ENCODE data around the gene CDK5R1. TPM values are rescaled to one million over a fixed set of nuclear protein-coding genes. Genes with fewer than 3 reads are reported as not detected.
"Not testable (repeated sequence)": the region's sequence is repeated elsewhere in the genome, so short reads cannot be mapped to it uniquely, and the experiment has no call there.

CDK5R1 gene
- total and polyA plus RNA-seq, 2 donors (not counting 1 experiment from before 2014, with no cell fraction given): 0.33 to 0.56 TPM

DNA sequence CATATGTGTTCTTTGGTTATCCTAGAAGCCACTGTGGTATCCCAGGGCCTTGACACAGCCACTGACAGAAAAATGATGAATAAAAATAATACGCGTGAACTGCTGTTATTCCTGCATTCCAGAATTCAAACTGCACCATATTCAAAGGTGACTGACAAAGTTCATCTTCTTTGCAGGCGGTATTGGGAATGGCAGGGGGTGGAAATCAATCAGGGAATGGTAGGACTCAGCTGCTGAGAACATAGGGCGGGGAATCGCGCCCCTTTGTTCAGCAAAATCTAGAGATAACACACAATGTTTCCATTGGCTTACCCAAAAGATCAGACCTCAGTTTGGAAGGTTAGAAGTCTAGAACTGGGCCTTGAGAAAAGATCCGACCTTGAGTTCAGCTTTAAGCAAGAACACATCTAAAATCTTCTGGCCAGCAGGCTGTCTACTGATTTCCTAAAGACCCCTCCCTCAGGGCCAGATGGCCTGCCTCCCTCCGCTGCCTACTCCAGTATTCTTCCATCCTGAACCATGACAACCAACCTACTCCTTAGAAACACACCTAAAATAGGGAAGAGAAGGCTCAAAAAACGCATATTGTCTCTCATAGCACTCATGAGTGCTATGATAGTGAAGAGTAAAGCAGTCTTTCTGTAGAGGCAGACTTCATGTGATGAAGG lies 34.1 kb downstream of the CDK5R1 start:
- no peak overlapping the region for H3K9ac ChIP-seq (ENCODE audit: insufficient read depth, low read length)
- no peaks in the 10 kb centered on the region for H3K36me3 ChIP-seq (ENCODE audit: control insufficient read depth, insufficient read depth, low read length)
- DNase-seq (ENCODE audit: low read depth in 2 of 2): no peak
- peaks cover 8% of the 10 kb centered on the region for H3K4me1 ChIP-seq (ENCODE audit: control insufficient read depth, extremely low read depth, insufficient read depth, low read length)
- TF ChIP-seq EZH2 (IDR thresholded peaks at IDR 0.05; ENCODE audit: low read length, missing control alignments) (no peak), CTCF (conservative IDR thresholded peaks at IDR 0.05 in 1 of 2, IDR thresholded peaks at IDR 0.05 in 1 of 2; ENCODE audit: low read depth in 1 of 2, low read length in 2 of 2) (no peak)
- H3K27ac ChIP-seq (ENCODE audit: insufficient read depth, low read length): no peak overlapping the region
- no peak overlapping the region for H2AFZ ChIP-seq (ENCODE audit: low read length)
- no peak overlapping the region for H3K4me3 ChIP-seq (replicated peaks in 1 of 4; ENCODE audit: control extremely low read depth in 1 of 4, insufficient read depth in 1 of 4, low read depth in 3 of 4, low read length in 4 of 4)
- no peaks in the 10 kb centered on the region for H3K9me3 ChIP-seq (ENCODE audit: control insufficient read depth, insufficient read depth, low read depth, low read length)
- H3K27me3 ChIP-seq (ENCODE audit: control insufficient read depth, insufficient read depth, low read length): no peaks in the 10 kb centered on the region
- H4K20me1 ChIP-seq (ENCODE audit: control insufficient read depth, extremely low read depth, insufficient read depth, low read length): no peaks in the 10 kb centered on the region
- H3K4me2 ChIP-seq (ENCODE audit: extremely low read depth, insufficient read depth, low read length): no peak overlapping the region
- no peaks in the 10 kb centered on the region for H3K79me2 ChIP-seq (ENCODE audit: control insufficient read depth, insufficient read depth, low read length)

DNA sequence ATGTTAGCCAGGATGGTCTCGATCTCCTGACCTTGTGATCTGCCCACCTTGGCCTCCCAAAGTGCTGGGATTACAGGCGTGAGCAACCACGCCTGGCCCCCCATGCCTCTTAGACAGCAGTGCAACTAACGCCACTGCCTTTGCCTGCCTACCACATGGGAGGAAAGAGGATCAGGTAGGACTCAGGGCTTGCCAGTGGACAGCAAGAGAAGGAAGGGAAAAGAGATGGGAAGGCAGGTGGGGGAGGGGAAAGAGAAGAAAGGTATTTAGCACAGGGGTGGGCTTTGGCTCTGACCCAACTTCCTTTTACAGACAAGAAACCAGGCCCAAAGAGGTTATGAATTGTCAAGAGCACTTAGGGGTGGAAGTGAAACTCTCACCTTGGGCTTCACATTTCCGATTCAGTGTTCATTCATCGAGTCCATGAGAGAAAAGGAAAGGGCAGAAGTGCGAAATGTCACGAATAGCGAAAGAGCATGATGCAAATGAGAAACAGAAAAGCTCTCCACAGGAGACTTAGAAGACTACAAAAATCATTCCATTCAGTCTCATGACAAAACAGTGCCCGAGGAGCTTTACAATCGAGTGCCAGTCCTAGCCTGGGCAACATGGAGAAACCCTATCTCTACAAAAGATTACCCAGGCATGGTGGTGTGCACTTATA lies 36.4 kb downstream of the CDK5R1 start:
- H4K20me1 ChIP-seq (ENCODE audit: control insufficient read depth, extremely low read depth, insufficient read depth, low read length): no peaks in the 10 kb centered on the region
- TF ChIP-seq CTCF (conservative IDR thresholded peaks at IDR 0.05 in 1 of 2, IDR thresholded peaks at IDR 0.05 in 1 of 2; ENCODE audit: low read depth in 1 of 2, low read length in 2 of 2) (no peak), EZH2 (IDR thresholded peaks at IDR 0.05; ENCODE audit: low read length, missing control alignments) (no peak)
- no peaks in the 10 kb centered on the region for H3K36me3 ChIP-seq (ENCODE audit: control insufficient read depth, insufficient read depth, low read length)
- no peak overlapping the region for H3K27ac ChIP-seq (ENCODE audit: insufficient read depth, low read length)
- no peaks in the 10 kb centered on the region for H3K79me2 ChIP-seq (ENCODE audit: control insufficient read depth, insufficient read depth, low read length)
- no peak overlapping the region for H3K4me2 ChIP-seq (ENCODE audit: extremely low read depth, insufficient read depth, low read length)
- H2AFZ ChIP-seq (ENCODE audit: low read length): no peak overlapping the region
- no peaks in the 10 kb centered on the region for H3K9me3 ChIP-seq (ENCODE audit: control insufficient read depth, insufficient read depth, low read depth, low read length)
- no peak overlapping the region for H3K4me3 ChIP-seq (replicated peaks in 1 of 4; ENCODE audit: control extremely low read depth in 1 of 4, insufficient read depth in 1 of 4, low read depth in 3 of 4, low read length in 4 of 4)
- peaks cover 8% of the 10 kb centered on the region for H3K4me1 ChIP-seq (ENCODE audit: control insufficient read depth, extremely low read depth, insufficient read depth, low read length)
- no peaks in the 10 kb centered on the region for H3K27me3 ChIP-seq (ENCODE audit: control insufficient read depth, insufficient read depth, low read length)
- no peak overlapping the region for H3K9ac ChIP-seq (ENCODE audit: insufficient read depth, low read length)
- DNase-seq (ENCODE audit: low read depth in 2 of 2): no peak

GRCh38 chr17:32523827-32524552 lies 37.2 kb downstream of the CDK5R1 start:
- H3K36me3 ChIP-seq (ENCODE audit: control insufficient read depth, insufficient read depth, low read length): no peaks in the 10 kb centered on the region
- TF ChIP-seq CTCF (conservative IDR thresholded peaks at IDR 0.05 in 1 of 2, IDR thresholded peaks at IDR 0.05 in 1 of 2; ENCODE audit: low read depth in 1 of 2, low read length in 2 of 2) (no peak), EZH2 (IDR thresholded peaks at IDR 0.05; ENCODE audit: low read length, missing control alignments) (no peak)
- no peak overlapping the region for H2AFZ ChIP-seq (ENCODE audit: low read length)
- H3K9ac ChIP-seq (ENCODE audit: insufficient read depth, low read length): no peak overlapping the region
- peaks cover 8% of the 10 kb centered on the region for H3K4me1 ChIP-seq (ENCODE audit: control insufficient read depth, extremely low read depth, insufficient read depth, low read length)
- H3K4me3 ChIP-seq (replicated peaks in 1 of 4; ENCODE audit: control extremely low read depth in 1 of 4, insufficient read depth in 1 of 4, low read depth in 3 of 4, low read length in 4 of 4): no peak overlapping the region
- no peaks in the 10 kb centered on the region for H4K20me1 ChIP-seq (ENCODE audit: control insufficient read depth, extremely low read depth, insufficient read depth, low read length)
- H3K4me2 ChIP-seq (ENCODE audit: extremely low read depth, insufficient read depth, low read length): no peak overlapping the region
- no peaks in the 10 kb centered on the region for H3K79me2 ChIP-seq (ENCODE audit: control insufficient read depth, insufficient read depth, low read length)
- H3K9me3 ChIP-seq (ENCODE audit: control insufficient read depth, insufficient read depth, low read depth, low read length): no peaks in the 10 kb centered on the region
- no peak overlapping the region for H3K27ac ChIP-seq (ENCODE audit: insufficient read depth, low read length)
- H3K27me3 ChIP-seq (ENCODE audit: control insufficient read depth, insufficient read depth, low read length): no peaks in the 10 kb centered on the region
- DNase-seq (ENCODE audit: low read depth in 2 of 2): no peak

GRCh38 chr17:32524553-32524880 lies 37.7 kb downstream of the CDK5R1 start:
- not testable (repeated sequence) for H3K27ac ChIP-seq (ENCODE audit: insufficient read depth, low read length); H4K20me1 ChIP-seq (ENCODE audit: control insufficient read depth, extremely low read depth, insufficient read depth, low read length); H3K4me1 ChIP-seq (ENCODE audit: control insufficient read depth, extremely low read depth, insufficient read depth, low read length); H3K9ac ChIP-seq (ENCODE audit: insufficient read depth, low read length); H2AFZ ChIP-seq (ENCODE audit: low read length); H3K4me3 ChIP-seq (replicated peaks in 1 of 4; ENCODE audit: control extremely low read depth in 1 of 4, insufficient read depth in 1 of 4, low read depth in 3 of 4, low read length in 4 of 4); H3K79me2 ChIP-seq (ENCODE audit: control insufficient read depth, insufficient read depth, low read length); H3K27me3 ChIP-seq (ENCODE audit: control insufficient read depth, insufficient read depth, low read length); H3K36me3 ChIP-seq (ENCODE audit: control insufficient read depth, insufficient read depth, low read length); DNase-seq (ENCODE audit: low read depth in 2 of 2); H3K4me2 ChIP-seq (ENCODE audit: extremely low read depth, insufficient read depth, low read length); H3K9me3 ChIP-seq (ENCODE audit: control insufficient read depth, insufficient read depth, low read depth, low read length)

All from fibroblast of lung (primary cell).